Tibial artery (tissue), 4 donors: ENCODE results near the gene BTBD3.

Experiments
- DNase-seq, 2 donors: peaks; one replicate each; pipeline ENCODE4 v3.0.0-alpha.2; 2019
- H3K27ac ChIP-seq, 2 donors: fragments of 200-600 bp; sonication (generic) in 1 of 2; 1 replicate in 1 of 2; 2 replicates in 1 of 2; pipeline ENCODE4 v1.5.1; 2018 to 2019; ENCODE audit warnings: mild to moderate bottlenecking in 1 of 2
- H3K27me3 ChIP-seq, 2 donors: fragments of 200-600 bp; sonication (generic) in 1 of 2; one replicate each; pipeline versions ENCODE4 v1.5.1 to v1.6.0; 2016 to 2019
- H3K36me3 ChIP-seq, 3 donors: fragments of 200-600 bp; sonication (generic) in 2 of 3; one replicate each; pipeline ENCODE4 v1.5.1; 2016 to 2019; ENCODE audit warnings: mild to moderate bottlenecking in 2 of 3
- H3K4me1 ChIP-seq, 4 donors: fragments of 200-600 bp; sonication (generic) in 2 of 4; 1 replicate in 3 of 4; 2 replicates in 1 of 4; pipeline ENCODE4 v1.5.1; 2016 to 2019
- H3K4me3 ChIP-seq, 2 donors: fragments of 200-600 bp; sonication (generic) in 1 of 2; 1 replicate in 1 of 2; 2 replicates in 1 of 2; pipeline ENCODE4 v1.5.1; 2018 to 2019; ENCODE audit warnings: mild to moderate bottlenecking in 2 of 2
- H3K9me3 ChIP-seq, 3 donors: fragments of 200-600 bp; sonication (generic) in 1 of 3; one replicate each; pipeline ENCODE4 v1.5.1; 2016 to 2019
- CTCF ChIP-seq, 2 experiments: fragments of 200-600 bp in 1 of 2; fragments of 450-650 bp in 1 of 2; IDR thresholded peaks; one replicate each; pipeline ENCODE4 v1.5.1; 2017 to 2019; ENCODE audit warnings: antibody characterized with exemption in 2 of 2, mild to moderate bottlenecking in 1 of 2, moderate library complexity in 1 of 2
- intact Hi-C: fragments of 100-400 bp; cut with DNase I; formaldehyde crosslinking; loops from one replicate; pipeline ENCODE4 v1.15.0; 2023; ENCODE audit warnings: low total_unique reads

The BTBD3 gene

GRCh38 chr20:11882651-11883050 lies 35.0 kb upstream of the BTBD3 start:
- Histone ChIP-seq H3K4me1 (no peaks in the 10 kb centered on the region), H3K27ac (no peak overlapping the region), H3K36me3 (no peaks in the 10 kb centered on the region), H3K4me3 (no peak overlapping the region), H3K27me3 (no peaks in the 10 kb centered on the region), H3K9me3 (no peaks in the 10 kb centered on the region)
- DNase-seq: no peak
- intact Hi-C loops: no loop called here
- no peak for TF ChIP-seq CTCF (IDR thresholded peaks at IDR 0.05)

GRCh38 chr20:11888648-11889047 lies 29.0 kb upstream of the BTBD3 start:
- H3K36me3 ChIP-seq: no peaks in the 10 kb centered on the region
- no peak for DNase-seq
- no peak overlapping the region for H3K4me3 ChIP-seq
- no peak overlapping the region for H3K27ac ChIP-seq
- H3K27me3 ChIP-seq: no peaks in the 10 kb centered on the region
- no peaks in the 10 kb centered on the region for H3K9me3 ChIP-seq
- H3K4me1 ChIP-seq: peaks cover 0 to 10% (median 10%) of the 10 kb centered on the region in 4 donors
- TF ChIP-seq CTCF (IDR thresholded peaks at IDR 0.05): no peak
- intact Hi-C loops: no loop called here

- no peaks in the 10 kb centered on the region for H3K9me3 ChIP-seq
- H3K27ac ChIP-seq: peak overlapping the region; percentile 82 to 93
- peak; percentile 83 to 90 for DNase-seq
- peak overlapping the region; percentile 90 for H3K4me3 ChIP-seq
- peak in 1 of 2 experiments; percentile 27 for TF ChIP-seq CTCF (IDR thresholded peaks at IDR 0.05)
- no peaks in the 10 kb centered on the region for H3K27me3 ChIP-seq
- intact Hi-C loops: no loop called here
- H3K36me3 ChIP-seq: no peaks in the 10 kb centered on the region
- peaks cover 0 to 17% (median 11%) of the 10 kb centered on the region in 4 donors for H3K4me1 ChIP-seq
Observed at GRCh38 chr20:11890331-11891076, 27.2 kb upstream of the BTBD3 start.

GRCh38 chr20:11891077-11891775 lies 26.5 kb upstream of the BTBD3 start:
- Histone ChIP-seq H3K4me1 (peaks cover 0 to 20% (median 15%) of the 10 kb centered on the region in 4 donors), H3K4me3 (peak overlapping the region; percentile 90), H3K27me3 (no peaks in the 10 kb centered on the region), H3K27ac (peak overlapping the region; percentile 82 to 93), H3K9me3 (no peaks in the 10 kb centered on the region), H3K36me3 (no peaks in the 10 kb centered on the region)
- TF ChIP-seq CTCF (IDR thresholded peaks at IDR 0.05): no peak
- intact Hi-C loops: no loop called here
- DNase-seq: peak; percentile 25 to 69

GRCh38 chr20:11891776-11892545 lies 25.7 kb upstream of the BTBD3 start:
- TF ChIP-seq CTCF (IDR thresholded peaks at IDR 0.05): no peak
- intact Hi-C loops: no loop called here
- Histone ChIP-seq H3K27ac (peak overlapping the region; percentile 82 to 93), H3K27me3 (no peaks in the 10 kb centered on the region), H3K9me3 (no peaks in the 10 kb centered on the region), H3K4me3 (peak overlapping the region; percentile 90), H3K36me3 (no peaks in the 10 kb centered on the region), H3K4me1 (peaks cover 0 to 24% (median 15%) of the 10 kb centered on the region in 4 donors)
- peak in 1 of 2 donors; percentile 50 for DNase-seq
